ENCODE results near the gene CYBA.

- TF ChIP-seq CTCF (IDR thresholded peaks at IDR 0.05) (no peak), ZFX (IDR thresholded peaks at IDR 0.05; ENCODE audit: borderline replicate concordance) (no peak)
Measured at GRCh38 chr16:88653101-88653500, 2.2 kb upstream of the CYBA start.
